Endodermal cell (in vitro differentiated cells): Measurements from ENCODE around the gene NASP. TPM values are rescaled to one million over a fixed set of nuclear protein-coding genes. Genes with fewer than 3 reads are reported as not detected.

Source experiments
- DNase-seq: peaks from one replicate; pipeline ENCODE4 v3.0.0-alpha.2; 2017
- H3K27ac ChIP-seq: 2 replicates; pipeline ENCODE4 v1.5.1; 2013; ENCODE audit warnings: mild to moderate bottlenecking, low read depth, low read length, moderate library complexity
- H3K27me3 ChIP-seq: 2 replicates; pipeline ENCODE4 v1.6.1; 2013; ENCODE audit warnings: mild to moderate bottlenecking, low read length, moderate library complexity; ENCODE audit not compliant: insufficient read depth, control insufficient read depth, poor library complexity, severe bottlenecking
- H3K36me3 ChIP-seq: 2 replicates; pipeline ENCODE4 v1.7.0; 2013; ENCODE audit warnings: mild to moderate bottlenecking, low read length, moderate library complexity; ENCODE audit not compliant: control insufficient read depth, insufficient read depth
- H3K4me1 ChIP-seq: one replicate; pipeline ENCODE4 v1.7.0; 2013; ENCODE audit warnings: low read length; ENCODE audit not compliant: control insufficient read depth, insufficient read depth
- H3K4me3 ChIP-seq: 2 replicates; pipeline ENCODE4 v1.5.1; 2013; ENCODE audit warnings: mild to moderate bottlenecking, low read length, moderate library complexity
- H3K9ac ChIP-seq: 2 replicates; pipeline ENCODE4 v1.6.1; 2013; ENCODE audit warnings: mild to moderate bottlenecking, low read length, moderate library complexity; ENCODE audit not compliant: poor library complexity, severe bottlenecking; ENCODE audit errors: extremely low read depth
- H3K9me3 ChIP-seq: 2 replicates; pipeline ENCODE4 v1.6.1; 2013; ENCODE audit warnings: mild to moderate bottlenecking, low read length, moderate library complexity; ENCODE audit not compliant: control insufficient read depth
- H3K27ac Mint-ChIP-seq: 2 replicates; pipeline ENCODE4 v1.8.0; 2020; ENCODE audit warnings: mixed read lengths
- H3K27me3 Mint-ChIP-seq: 2 replicates; pipeline ENCODE4 v1.8.0; 2021; ENCODE audit warnings: mild to moderate bottlenecking, mixed read lengths; ENCODE audit not compliant: insufficient read depth
- H3K36me3 Mint-ChIP-seq: 2 replicates; pipeline ENCODE4 v1.8.0; 2020; ENCODE audit warnings: low read depth, mixed read lengths
- H3K4me1 Mint-ChIP-seq: 2 replicates; pipeline ENCODE4 v1.8.0; 2020; ENCODE audit warnings: mixed read lengths
- H3K4me3 Mint-ChIP-seq: 2 replicates; pipeline ENCODE4 v1.8.0; 2020; ENCODE audit warnings: mild to moderate bottlenecking, moderate library complexity, mixed read lengths
- H3K9me3 Mint-ChIP-seq: 2 replicates; pipeline ENCODE4 v1.8.0; 2020; ENCODE audit warnings: mild to moderate bottlenecking, mixed read lengths
- CTCF ChIP-seq: fragments of 200-600 bp; sonication (generic); conservative IDR thresholded peaks from 2 replicates; pipeline ENCODE4 v1.5.0; 2021; ENCODE audit warnings: antibody characterized with exemption, mild to moderate bottlenecking
- WGBS, 2 experiments: methylation state at CpG; one replicate each; pipeline versions ENCODE4 v1.1.5 to v1.1.7; 2013; ENCODE audit warnings: missing lambda C conversion rate in 2 of 2, mixed read lengths in 1 of 2; ENCODE audit not compliant: insufficient coverage in 1 of 2, insufficient read length in 1 of 2; 5-methylcytosine and 5-hydroxymethylcytosine counted together
- total RNA-seq, 2 donors: library from RNA; stranded (reverse); fragmentation: NEBNext Ultra II Directional in 1 of 2; extraction: Animal tissue kit (Norgen Biotek cat#: 25700) in 1 of 2; gene quantifications; 2 replicates in 1 of 2; 3 replicates in 1 of 2; pipeline ENCODE4 v1.2.1, GENCODE V29; 2021

The NASP gene
- total RNA-seq, 2 donors from 2014 or later = 368 to 385 TPM

DNA sequence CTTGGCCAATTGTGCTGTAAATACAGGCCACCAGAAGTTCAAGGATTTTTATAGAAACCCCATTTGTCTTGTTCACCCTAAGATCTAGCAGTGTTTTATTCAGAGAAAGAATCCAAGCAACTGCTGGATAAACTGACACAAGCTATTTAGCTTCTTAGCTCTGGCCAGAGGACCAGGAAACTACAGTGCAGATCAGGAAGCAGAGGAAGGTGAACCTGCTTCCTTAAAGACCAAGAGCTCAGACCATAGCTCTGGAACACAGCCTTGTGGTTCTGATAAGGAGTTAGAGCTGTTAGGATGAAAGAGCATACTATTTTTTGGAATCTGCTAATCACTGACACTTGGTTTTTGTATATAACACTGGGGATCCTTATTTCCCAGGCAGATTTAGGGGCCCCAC lies 45.2 kb downstream of the NASP start:
- no peaks in the 10 kb centered on the region for H3K9me3 Mint-ChIP-seq
- H3K36me3 Mint-ChIP-seq = peaks cover 78% of the 10 kb centered on the region
- no peak overlapping the region for H3K27ac Mint-ChIP-seq
- no peak for DNase-seq
- no peaks in the 10 kb centered on the region for H3K27me3 Mint-ChIP-seq
- Histone ChIP-seq H3K27me3 (no peaks in the 10 kb centered on the region), H3K9ac (no peak overlapping the region), H3K9me3 (no peaks in the 10 kb centered on the region), H3K27ac (no peak overlapping the region), H3K36me3 (peaks cover 72% of the 10 kb centered on the region), H3K4me3 (no peak overlapping the region), H3K4me1 (no peaks in the 10 kb centered on the region)
- no peak for TF ChIP-seq CTCF
- H3K4me1 Mint-ChIP-seq = no peaks in the 10 kb centered on the region
- no peak overlapping the region for H3K4me3 Mint-ChIP-seq

- no peaks in the 10 kb centered on the region for H3K27me3 ChIP-seq
- no peak overlapping the region for H3K27ac ChIP-seq
- 94 to 100% methylated on average over 1 of the region's 1 CpG for WGBS, 2 experiments
- Mint-ChIP-seq H3K4me1 (no peaks in the 10 kb centered on the region), H3K9me3 (no peaks in the 10 kb centered on the region), H3K4me3 (no peak overlapping the region), H3K27me3 (no peaks in the 10 kb centered on the region), H3K36me3 (peaks cover 77% of the 10 kb centered on the region), H3K27ac (no peak overlapping the region)
- no peak overlapping the region for H3K9ac ChIP-seq
- H3K36me3 ChIP-seq = peaks cover 86% of the 10 kb centered on the region
- H3K4me3 ChIP-seq = no peak overlapping the region
- no peak for DNase-seq
- no peak for TF ChIP-seq CTCF
- H3K9me3 ChIP-seq = no peaks in the 10 kb centered on the region
- no peaks in the 10 kb centered on the region for H3K4me1 ChIP-seq
These were observed 46.6 kb downstream of the NASP start for GRCh38 chr1:45630429-45630828.

DNA sequence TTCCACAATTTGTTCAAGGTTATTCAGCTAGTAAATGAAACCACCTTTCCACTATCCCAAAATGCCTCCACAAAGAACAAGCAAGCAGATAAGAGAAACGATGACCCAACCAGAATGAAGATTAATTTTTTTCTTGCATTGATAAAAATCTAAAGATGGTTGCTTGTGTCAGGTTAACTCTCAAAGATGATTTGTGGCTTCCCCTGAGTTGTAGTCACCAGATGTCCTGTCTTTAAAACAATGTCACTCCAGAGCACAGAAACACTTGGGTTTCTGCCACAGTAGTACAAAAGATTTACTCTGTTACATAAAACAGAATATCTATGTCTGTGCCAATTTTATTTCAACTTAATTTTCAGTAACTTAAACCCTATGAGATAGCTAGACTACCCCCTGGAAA lies 51.4 kb downstream of the NASP start:
- Mint-ChIP-seq H3K9me3 (no peaks in the 10 kb centered on the region), H3K4me3 (no peak overlapping the region), H3K36me3 (peaks cover 46% of the 10 kb centered on the region), H3K27me3 (no peaks in the 10 kb centered on the region), H3K4me1 (no peaks in the 10 kb centered on the region), H3K27ac (no peak overlapping the region)
- Histone ChIP-seq H3K27me3 (no peaks in the 10 kb centered on the region), H3K9ac (no peak overlapping the region), H3K9me3 (no peaks in the 10 kb centered on the region), H3K4me3 (no peak overlapping the region), H3K4me1 (no peaks in the 10 kb centered on the region), H3K27ac (no peak overlapping the region), H3K36me3 (peaks cover 94% of the 10 kb centered on the region)
- WGBS, 2 experiments = 93% methylated on average over 1 of the region's 1 CpG; no CpG with 5 or more reads in 1 of the 2 experiments
- no peak for DNase-seq
- TF ChIP-seq CTCF = no peak
